Measurements from ENCODE around the gene ANAPC5.

DNA sequence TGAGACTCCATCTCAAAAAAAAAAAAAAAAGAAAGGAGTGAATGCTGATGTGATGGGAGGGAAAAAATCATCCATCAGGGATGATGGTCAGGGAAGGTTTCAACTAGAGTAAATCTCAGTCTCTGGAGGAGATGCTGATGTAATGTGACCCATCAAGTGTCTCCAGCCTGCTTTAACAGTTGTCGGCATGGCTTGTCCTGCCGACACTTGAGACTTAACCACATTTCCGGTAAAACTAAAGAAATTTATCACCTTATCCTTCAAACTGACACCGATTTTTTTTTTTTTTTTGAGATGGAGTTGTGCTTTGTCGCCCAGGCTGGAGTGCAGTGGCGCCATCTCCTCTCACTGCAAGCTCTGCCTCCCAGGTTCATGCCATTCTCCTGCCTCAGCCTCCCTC lies 21.5 kb upstream of the ANAPC5 start:
- TF ChIP-seq, protein P1, sequence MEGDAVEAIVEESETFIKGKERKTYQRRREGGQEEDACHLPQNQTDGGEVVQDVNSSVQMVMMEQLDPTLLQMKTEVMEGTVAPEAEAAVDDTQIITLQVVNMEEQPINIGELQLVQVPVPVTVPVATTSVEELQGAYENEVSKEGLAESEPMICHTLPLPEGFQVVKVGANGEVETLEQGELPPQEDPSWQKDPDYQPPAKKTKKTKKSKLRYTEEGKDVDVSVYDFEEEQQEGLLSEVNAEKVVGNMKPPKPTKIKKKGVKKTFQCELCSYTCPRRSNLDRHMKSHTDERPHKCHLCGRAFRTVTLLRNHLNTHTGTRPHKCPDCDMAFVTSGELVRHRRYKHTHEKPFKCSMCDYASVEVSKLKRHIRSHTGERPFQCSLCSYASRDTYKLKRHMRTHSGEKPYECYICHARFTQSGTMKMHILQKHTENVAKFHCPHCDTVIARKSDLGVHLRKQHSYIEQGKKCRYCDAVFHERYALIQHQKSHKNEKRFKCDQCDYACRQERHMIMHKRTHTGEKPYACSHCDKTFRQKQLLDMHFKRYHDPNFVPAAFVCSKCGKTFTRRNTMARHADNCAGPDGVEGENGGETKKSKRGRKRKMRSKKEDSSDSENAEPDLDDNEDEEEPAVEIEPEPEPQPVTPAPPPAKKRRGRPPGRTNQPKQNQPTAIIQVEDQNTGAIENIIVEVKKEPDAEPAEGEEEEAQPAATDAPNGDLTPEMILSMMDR (IDR thresholded peaks at IDR 0.05): no peak
- TF ChIP-seq POLR2A (IDR thresholded peaks at IDR 0.05): no peak

All from Peyer's patch (tissue), 4 donors.